CMK (cell line): ENCODE results near the gene UGT1A8.

Experiments
- DNase-seq: peaks from one replicate; pipeline ENCODE4 v3.0.0-alpha.2; 2010; ENCODE audit warnings: low read depth

Gene UGT1A8

DNA sequence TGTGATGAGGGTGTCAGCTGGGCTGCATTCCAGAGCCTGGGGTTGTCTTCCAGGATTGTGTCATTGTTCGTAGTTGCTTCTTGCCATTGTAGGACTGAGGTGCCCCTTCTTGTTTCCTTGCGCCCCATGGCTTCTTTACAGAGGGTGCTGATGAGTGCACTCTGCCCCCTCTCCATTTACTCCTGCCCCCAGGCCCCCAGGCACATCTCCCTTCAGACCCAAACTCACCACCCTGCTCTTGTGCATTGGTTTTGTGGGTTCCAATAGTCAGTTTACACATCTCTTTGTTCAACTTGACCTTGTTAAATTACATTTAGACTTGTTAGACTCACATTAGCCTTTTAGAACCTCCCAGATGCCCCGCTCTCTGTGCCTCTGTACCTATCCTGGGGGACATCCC is 203.8 kb downstream of the UGT1A8 start:
- no peak for DNase-seq

DNA sequence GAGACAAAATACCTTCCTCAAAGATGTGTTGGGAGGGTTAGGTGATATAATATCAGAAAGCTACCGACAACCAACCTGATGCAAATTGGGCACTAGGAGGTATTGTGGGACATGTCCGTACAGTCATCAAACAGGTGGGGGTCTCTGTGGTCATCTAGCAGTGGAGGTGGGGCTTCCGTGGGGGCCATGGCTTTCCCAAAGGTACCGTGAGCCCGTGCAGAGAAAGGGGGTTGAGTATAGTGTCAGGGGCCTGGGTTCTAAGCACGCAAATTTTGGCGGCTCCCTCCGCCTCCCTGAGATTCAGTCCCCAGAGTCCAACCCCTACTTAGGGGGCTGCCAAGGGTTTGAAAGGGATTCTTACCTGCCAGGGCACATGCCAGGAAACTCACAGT is 204.3 kb downstream of the UGT1A8 start:
- no peak for DNase-seq

DNA sequence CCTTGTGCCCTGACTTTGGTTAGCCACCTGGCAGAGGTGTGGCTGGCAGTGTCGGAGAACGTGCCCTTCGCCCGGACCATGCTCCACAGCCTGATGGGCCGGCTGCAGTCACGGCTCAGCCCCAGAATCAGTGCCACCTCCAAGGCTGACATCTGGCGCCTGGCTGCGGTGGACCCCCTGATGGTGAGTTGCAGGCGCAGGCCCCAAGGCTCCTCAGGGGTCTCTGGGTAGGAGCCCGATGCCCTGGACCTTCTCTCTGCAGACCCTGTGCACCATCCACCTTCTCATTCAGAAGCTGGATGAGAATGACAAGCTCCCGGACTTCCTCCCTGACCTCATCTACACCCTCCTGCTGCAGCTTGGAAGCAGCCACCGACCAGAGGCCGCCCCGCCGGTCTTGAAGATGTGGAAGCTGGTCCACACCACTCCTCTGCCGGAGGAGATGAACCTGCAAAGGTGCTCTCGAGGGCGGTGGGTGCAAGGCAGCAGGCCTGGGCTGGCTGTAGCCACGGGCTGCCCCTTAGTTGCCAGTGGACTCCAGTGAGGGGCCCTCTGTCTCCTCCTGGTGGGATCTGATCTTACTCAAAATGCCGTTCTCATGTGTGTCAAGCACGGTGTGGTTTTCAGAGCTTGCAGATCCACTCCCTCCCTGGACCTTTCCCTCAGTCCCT is 204.8 kb downstream of the UGT1A8 start:
- DNase-seq, result no peak
